RWPE2 (cell line): ENCODE measurements around the gene KCNJ1.

Experiments
- ATAC-seq: fragments of 200-7000 bp; cut with Tn5 transposase; 3 replicates; pipeline ENCODE4 v1.9.1; 2021; ENCODE audit warnings: low read depth
- DNase-seq: peaks from one replicate; pipeline ENCODE4 v3.0.0-alpha.2; 2020; ENCODE audit warnings: low spot score
- H3K27ac ChIP-seq: fragments of 450-650 bp; 2 replicates; pipeline ENCODE4 v1.5.1; 2017; ENCODE audit warnings: mild to moderate bottlenecking; ENCODE audit not compliant: poor library complexity, severe bottlenecking
- H3K27me3 ChIP-seq: fragments of 250-450 bp; sonication (Bioruptor Pico); 2 replicates; pipeline ENCODE4 v1.5.1; 2021; ENCODE audit warnings: mild to moderate bottlenecking, moderate library complexity; ENCODE audit not compliant: insufficient read depth, poor library complexity, severe bottlenecking
- H3K36me3 ChIP-seq: fragments of 250-450 bp; sonication (Bioruptor Pico); 2 replicates; pipeline ENCODE4 v1.5.1; 2020; ENCODE audit warnings: low read depth, mild to moderate bottlenecking, moderate library complexity
- H3K4me1 ChIP-seq: fragments of 250-450 bp; sonication (Bioruptor Pico); 2 replicates; pipeline ENCODE4 v1.5.1; 2021; ENCODE audit warnings: mild to moderate bottlenecking, moderate library complexity; ENCODE audit not compliant: insufficient read depth, poor library complexity, severe bottlenecking
- H3K4me3 ChIP-seq: fragments of 250-450 bp; sonication (Bioruptor Pico); 2 replicates; pipeline ENCODE4 v1.5.1; 2021; ENCODE audit warnings: mild to moderate bottlenecking, moderate library complexity; ENCODE audit not compliant: severe bottlenecking
- H3K9me3 ChIP-seq: fragments of 250-450 bp; sonication (Bioruptor Pico); 2 replicates; pipeline ENCODE4 v1.5.1; 2021; ENCODE audit warnings: mild to moderate bottlenecking, moderate library complexity; ENCODE audit not compliant: severe bottlenecking
- CTCF ChIP-seq: fragments of 450-650 bp; IDR thresholded peaks from one replicate; pipeline ENCODE4 v1.5.1; 2017; ENCODE audit warnings: mild to moderate bottlenecking, moderate library complexity; ENCODE audit not compliant: poor library complexity, severe bottlenecking

The KCNJ1 gene

GRCh38 chr11:128802358-128802981, 64.6 kb downstream of the KCNJ1 start:
- Histone ChIP-seq H3K36me3 (no peaks in the 10 kb centered on the region), H3K4me3 (no peak overlapping the region), H3K4me1 (no peaks in the 10 kb centered on the region), H3K27ac (no peak overlapping the region), H3K27me3 (no peaks in the 10 kb centered on the region), H3K9me3 (no peaks in the 10 kb centered on the region)
- ATAC-seq (0 out of 3 replicates have a peak, but pooled peaks have one; percentile 41), DNase-seq (no peak)
- TF ChIP-seq CTCF: peak; percentile 53

- DNase-seq: no peak
- Histone ChIP-seq H3K27me3 (no peaks in the 10 kb centered on the region), H3K4me1 (no peaks in the 10 kb centered on the region), H3K4me3 (no peak overlapping the region), H3K9me3 (no peaks in the 10 kb centered on the region), H3K36me3 (no peaks in the 10 kb centered on the region), H3K27ac (no peak overlapping the region)
- TF ChIP-seq CTCF: no peak
- no peak for ATAC-seq
Measured at GRCh38 chr11:128800871-128801417, 66.2 kb downstream of the KCNJ1 start.

- ATAC-seq: peak; percentile 45; the same call in 1 of the 3 replicates
- Histone ChIP-seq H3K36me3 (no peaks in the 10 kb centered on the region), H3K27ac (no peak overlapping the region), H3K27me3 (no peaks in the 10 kb centered on the region), H3K4me3 (no peak overlapping the region), H3K9me3 (no peaks in the 10 kb centered on the region), H3K4me1 (no peaks in the 10 kb centered on the region)
- DNase-seq: no peak
- TF ChIP-seq CTCF: no peak
Measured at GRCh38 chr11:128796270-128796669, 70.8 kb downstream of the KCNJ1 start.

GRCh38 chr11:128790196-128790595, 76.9 kb downstream of the KCNJ1 start:
- no peak for TF ChIP-seq CTCF
- H3K36me3 ChIP-seq: no peaks in the 10 kb centered on the region
- DNase-seq: no peak

DNA sequence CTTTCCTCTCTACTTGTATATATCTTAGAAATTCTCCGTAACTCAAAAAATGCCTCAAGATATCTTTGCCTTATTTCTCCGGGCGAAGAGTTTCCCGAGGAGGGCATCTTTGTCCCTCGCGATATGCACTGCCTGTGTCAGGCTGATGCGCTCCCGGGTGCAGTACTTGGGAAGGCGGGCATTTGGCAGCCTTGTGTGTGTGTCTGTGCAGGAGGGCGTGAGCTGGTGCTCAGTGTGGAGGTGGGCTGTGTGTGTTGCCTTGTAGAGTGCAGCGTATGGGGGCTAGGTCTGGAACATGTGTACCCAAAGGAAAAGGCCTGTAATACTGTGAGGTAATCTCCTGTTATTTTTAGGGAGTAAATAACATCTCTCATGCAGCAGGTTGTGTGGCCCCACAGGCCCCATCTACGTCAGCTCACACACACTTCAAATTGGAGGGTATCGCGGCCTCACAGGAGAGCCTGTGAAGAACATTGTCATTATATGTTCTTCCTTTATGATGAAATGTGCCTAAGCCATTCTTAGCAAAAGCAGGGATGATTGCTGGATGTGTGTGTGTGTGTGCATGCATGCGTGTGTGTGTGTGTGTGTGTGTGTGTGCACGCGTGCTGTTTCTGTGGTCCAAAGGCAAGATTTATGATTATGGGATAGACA, 77.5 kb downstream of the KCNJ1 start:
- ATAC-seq (no peak), DNase-seq (no peak)
- TF ChIP-seq CTCF: no peak
- Histone ChIP-seq H3K27me3 (no peaks in the 10 kb centered on the region), H3K36me3 (no peaks in the 10 kb centered on the region), H3K9me3 (no peaks in the 10 kb centered on the region), H3K4me3 (no peak overlapping the region), H3K27ac (no peak overlapping the region), H3K4me1 (no peaks in the 10 kb centered on the region)

More at GRCh38 chr11:128790196-128790595, 76.9 kb downstream of the KCNJ1 start:
- no peak for ATAC-seq
- Histone ChIP-seq H3K9me3 (no peaks in the 10 kb centered on the region), H3K27ac (no peak overlapping the region), H3K4me3 (no peak overlapping the region), H3K4me1 (no peaks in the 10 kb centered on the region), H3K27me3 (no peaks in the 10 kb centered on the region)
